Stimulated activated CD8-positive, alpha-beta memory T cell treated with anti-CD3 and anti-CD28 coated beads, Interleukin-15, amount 100 ng/mL, for 1 hour (primary cell): ENCODE measurements around the gene HOXC12.

ENCODE experiments used
- DNase-seq: peaks from one replicate; pipeline ENCODE4 v3.0.0-alpha.2; 2020; ENCODE audit warnings: low read depth

Gene HOXC12

GRCh38 chr12:53954694-53955035, at the start of gene HOXC12:
Gene HOXC12, plus strand, starts transcription at chr12:53954903. Its CDS starts 27 bp downstream, at chr12:53954930.
- no peak for DNase-seq

- DNase-seq, result no peak
These were observed 47.6 kb upstream of the HOXC12 start for GRCh38 chr12:53907103-53907502.

- DNase-seq, result no peak
These were observed 37.7 kb upstream of the HOXC12 start for GRCh38 chr12:53916788-53917655.

DNA sequence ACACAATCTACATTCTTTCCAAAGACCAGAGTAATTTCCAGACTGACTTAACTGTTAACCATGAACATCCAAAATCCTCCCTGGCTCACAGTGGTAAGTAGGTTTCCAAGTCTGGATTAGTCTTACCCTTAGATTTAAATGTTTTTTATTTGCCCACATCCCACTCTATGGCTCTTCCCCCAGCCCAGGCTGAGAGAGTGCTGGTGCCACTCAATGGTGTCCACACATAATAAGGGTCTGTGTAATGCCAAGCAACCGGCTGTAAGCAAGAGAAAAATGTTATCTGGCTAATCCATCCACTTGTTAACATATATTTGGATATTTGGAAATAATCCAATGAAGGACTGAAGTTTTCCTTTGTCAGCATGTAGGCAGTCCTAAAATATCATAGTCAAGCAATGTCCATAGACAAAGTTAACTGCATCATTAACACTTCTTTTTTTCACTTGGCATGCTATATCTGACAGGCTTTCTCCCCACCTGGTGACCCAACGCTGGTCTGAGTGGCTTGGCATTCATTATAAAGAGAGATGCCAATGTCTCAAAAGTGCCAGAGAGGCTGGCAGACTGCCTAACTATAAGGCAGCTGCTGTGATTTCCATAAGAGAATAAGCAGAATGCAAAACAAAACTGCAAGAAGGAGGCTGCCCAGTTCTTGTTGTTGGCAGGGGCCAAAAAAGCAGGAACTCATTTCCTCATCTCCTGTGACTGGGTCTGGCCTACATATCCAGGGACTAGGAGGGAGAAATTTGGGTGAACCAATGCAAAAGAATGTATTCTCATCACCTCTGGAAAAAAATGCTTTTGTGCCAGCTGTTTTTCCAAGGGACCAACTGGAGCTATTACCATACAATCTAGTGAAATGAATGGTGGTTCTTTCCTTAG, 29.9 kb upstream of the HOXC12 start:
- DNase-seq, result no peak

GRCh38 chr12:53927220-53928029, 27.3 kb upstream of the HOXC12 start:
- no peak for DNase-seq

GRCh38 chr12:53928054-53928835, 26.5 kb upstream of the HOXC12 start:
- DNase-seq, result no peak

DNA sequence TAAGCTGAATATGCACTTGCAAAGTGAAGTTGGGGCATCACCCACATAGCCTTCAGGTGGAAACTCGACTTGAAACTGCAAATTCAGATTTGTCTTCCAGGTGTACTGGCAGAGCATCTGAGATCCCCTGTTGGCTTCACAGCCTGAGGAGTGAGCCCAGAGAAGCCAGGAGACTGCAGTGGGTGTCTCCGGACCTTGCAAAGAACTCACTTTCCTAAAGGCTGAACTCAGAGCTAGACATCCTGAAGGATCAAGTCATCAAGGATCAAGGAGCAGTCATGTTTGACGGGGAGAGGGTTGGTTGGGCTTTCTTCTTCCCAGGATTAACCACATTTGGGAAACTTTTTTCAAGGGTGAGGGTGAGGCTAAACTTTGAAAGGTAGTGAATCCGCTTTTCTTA, 25.2 kb upstream of the HOXC12 start:
- DNase-seq, result no peak

DNA sequence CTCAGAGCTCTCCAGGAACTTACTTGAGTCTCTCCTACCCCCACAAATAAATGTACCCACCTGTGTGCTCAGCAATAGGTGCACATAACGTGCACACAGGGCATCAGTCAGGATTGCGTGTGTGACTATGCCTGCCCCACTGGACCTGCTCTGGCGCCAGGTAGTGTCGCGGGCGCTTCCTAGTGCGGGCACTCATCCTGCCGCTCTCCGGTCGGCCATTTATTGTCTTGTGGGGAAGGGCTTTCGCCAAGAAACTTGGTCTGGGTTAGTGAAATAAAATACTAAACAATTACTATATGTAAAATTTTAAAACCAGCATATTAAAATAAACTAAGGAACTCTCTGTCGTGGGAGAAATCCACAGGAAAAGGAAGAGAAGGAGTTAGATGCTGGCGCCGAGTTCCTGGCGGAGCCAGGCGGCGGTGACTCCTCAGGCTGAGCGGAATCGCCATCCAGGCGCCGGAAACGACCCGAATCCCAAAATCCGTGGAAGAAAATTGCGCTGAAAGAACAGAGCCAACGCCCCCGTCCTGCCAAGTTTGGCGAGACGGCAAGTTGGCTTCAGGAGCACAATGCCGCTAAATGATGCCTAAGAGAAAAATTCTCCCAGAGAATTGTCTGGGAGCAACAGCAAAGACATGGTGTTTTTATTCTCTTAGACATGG, 24.0 kb upstream of the HOXC12 start:
- DNase-seq, result no peak

DNA sequence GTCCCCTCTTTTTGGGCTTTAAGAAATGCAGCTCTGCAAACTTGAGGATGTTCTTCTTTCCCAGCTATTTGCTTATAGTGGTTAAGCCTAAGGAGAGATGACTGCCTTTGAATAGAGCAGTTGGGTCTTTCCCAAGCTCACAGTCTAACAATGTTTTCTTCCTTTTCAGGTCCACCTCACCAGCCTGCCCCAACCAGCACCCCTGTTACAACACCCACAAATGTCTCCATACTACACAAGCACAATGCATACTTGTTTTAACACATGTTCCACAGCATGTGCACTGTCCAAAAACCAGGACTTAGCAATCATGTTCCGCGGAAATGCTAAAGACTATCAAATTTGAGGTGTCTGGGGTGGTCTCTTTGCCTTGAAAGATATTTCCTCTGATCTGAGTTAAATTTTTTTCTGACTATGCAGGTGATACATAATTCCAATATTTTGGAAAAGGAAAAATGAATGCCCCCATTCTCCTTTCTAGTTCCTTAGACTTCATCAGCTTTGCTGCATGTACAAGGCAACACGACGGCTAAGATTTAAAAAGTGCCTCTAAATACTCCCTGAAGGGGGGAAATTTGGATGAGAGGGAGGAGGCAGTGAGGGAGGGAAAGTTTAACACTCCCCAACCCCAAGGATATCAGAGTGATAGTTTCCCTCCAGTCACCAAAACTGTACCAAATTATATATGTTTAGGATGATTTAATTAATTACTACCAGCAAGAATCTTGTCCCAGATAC, 22.7 kb upstream of the HOXC12 start:
- no peak for DNase-seq

DNA sequence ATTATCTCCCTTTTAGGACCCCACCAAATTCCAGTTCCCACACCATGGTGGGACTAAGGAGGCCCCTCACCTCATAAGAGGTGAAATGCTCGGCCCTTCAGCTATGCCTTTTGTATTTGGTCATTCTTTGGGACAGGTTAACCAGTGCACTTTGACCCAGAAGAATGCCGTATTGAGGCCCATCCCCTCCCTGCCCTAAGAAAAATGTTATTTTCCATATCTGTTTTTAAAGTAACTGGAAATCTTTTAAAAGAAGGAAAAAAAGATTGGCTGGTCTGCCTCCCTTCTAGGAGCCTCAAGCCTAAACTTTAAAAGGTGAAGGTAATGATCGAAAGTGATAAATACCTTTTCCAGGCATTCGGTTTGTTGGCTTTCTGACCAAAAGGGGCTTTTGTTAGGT, 21.8 kb upstream of the HOXC12 start:
- DNase-seq, result no peak

- DNase-seq, result no peak
These were observed 19.0 kb upstream of the HOXC12 start for GRCh38 chr12:53935383-53936341.

- no peak for DNase-seq
These were observed 17.6 kb upstream of the HOXC12 start for GRCh38 chr12:53937099-53937498.

- no peak for DNase-seq
These were observed 16.9 kb upstream of the HOXC12 start for GRCh38 chr12:53937596-53938325.

DNA sequence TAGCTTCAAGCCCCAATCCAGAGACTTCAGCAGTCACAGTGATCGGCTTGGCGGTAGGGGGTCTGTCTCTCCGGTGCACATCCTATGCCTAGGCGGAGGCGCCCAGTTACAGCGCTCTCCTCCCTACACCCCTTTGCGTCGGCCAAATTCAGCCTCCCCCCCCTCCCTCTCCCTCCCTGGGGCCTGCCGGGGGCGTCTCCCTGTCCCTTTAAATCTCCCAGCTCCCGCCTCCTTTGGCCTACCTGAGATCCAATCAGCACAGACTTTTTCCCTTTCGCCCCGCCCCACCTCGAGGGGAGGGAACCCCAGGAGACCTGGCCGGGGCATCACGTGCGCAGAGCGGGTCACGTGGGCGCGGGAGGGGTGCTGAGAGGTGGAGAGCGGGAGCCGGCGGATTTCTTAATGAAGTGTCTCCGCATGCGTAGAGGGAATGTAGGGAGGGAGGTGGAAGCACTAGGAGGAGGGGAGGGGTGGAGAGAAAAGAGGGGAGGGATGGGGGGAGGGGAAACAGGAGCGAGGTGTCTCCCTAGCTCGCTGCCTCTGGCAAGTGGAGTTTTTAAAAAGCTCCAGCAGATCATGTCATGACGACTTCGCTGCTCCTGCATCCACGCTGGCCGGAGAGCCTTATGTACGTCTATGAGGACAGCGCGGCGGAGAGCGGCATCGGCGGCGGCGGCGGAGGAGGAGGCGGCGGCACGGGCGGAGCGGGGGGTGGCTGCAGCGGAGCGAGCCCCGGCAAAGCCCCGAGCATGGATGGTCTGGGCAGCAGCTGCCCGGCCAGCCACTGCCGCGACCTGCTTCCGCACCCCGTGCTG, 16.2 kb upstream of the HOXC12 start, which contains the start of gene HOXC13:
TSS of gene HOXC13 (plus strand) at position 506 of the 815 bp plus-strand sequence. CDS start at position 582, 76 bp downstream.
- DNase-seq, result no peak

GRCh38 chr12:53939141-53940108, 15.3 kb upstream of the HOXC12 start:
- no peak for DNase-seq

DNA sequence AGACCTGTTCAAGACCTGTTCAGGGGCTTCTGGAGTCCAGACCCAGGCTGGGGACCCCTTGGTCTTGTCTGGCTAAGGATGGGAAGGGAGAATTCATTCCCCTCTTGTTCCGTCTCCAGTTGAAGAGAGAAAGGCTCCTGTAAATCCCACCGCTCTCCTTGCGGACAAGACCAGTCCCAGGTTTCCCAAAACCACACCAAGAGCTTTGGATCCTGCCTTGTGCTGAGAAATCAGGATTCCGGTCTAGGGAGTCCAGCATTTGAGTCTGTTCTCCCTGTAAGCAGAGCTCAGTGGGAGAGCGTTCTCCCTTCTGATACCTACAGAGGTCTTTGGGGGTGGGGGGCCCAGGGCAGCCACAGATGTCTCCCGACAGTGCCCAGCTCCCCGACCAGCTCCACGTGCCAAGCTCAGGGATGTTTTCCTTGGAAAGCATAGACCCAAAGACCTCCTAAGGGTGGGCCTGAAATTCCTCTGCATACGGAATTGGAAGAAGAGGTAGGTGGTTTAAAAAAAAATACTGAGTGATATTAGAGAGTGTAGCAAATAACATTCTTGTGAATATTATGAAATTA, 14.2 kb upstream of the HOXC12 start:
- no peak for DNase-seq
